GM19438 (cell line): Measurements from ENCODE around the gene JUNB.
"Not testable (repeated sequence)": the region's sequence is repeated elsewhere in the genome, so short reads cannot be mapped to it uniquely, and the experiment has no call there.

ENCODE experiments used
- ATAC-seq: cut with Tn5 transposase; IDR thresholded peaks from one replicate; pipeline ENCODE4 v1.9.1; 2021; ENCODE audit warnings: low read depth; ENCODE audit not compliant: unreplicated experiment

Gene JUNB

DNA sequence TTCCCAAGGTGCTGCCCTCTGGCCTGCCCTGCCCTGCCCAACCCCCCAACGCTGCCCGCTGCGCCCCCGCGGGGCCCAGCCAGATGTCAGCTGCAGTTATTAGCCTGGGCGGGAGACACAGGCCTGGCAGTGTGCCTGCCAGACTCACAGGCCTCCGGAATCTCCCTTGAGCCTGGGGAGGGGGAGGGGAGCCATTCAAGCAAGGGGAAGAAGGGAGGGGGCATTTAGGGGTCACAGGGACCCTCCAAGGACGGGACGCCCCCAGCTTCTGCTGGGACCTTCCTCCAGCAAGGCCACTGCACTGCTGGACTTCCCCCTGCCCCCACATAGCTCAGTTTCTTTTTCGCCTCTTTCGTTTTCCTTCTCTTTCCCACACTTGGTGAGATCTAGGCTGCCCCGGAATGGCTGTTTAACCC lies 2.6 kb upstream of the JUNB start:
- ATAC-seq = no peak

DNA sequence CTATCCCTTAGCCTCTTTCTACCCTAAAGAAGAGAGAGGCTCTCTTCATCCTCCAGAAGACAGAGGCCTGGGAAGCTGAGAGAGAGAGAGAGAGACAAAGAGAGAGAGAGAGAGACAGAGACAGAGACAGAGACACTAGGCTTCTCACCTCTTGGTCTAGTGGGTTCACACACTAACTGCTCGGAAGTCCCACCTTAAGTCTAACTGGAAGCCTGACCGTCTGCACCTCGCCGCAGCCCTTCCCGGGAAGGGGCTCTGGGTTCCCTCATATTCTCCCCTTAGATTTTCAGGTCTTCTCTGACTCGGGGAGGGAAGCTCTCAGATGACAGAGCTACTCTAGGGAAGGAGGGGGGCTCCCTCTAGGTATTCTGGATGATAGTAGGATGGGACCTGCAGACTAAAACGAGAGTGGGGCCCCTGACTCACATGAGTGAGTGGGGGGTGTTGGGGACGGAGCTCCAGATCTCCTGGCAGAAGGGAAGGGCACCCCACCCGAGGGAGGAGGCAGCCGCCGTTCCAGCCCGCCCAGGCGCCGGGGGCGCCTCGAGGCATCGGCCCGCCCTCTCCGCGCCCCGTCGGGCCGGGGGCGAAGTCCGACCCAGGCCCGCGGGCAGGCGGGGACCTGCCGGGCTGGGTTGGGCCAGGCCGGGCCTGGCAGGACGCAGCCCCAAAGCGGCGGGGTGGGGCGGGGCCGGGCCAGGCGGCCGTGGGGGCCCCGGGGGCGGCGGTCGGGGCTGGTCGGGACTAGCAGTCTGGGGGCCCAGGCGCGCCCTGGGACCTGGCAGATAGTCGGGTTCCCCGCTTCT lies 2.0 kb upstream of the JUNB start:
- ATAC-seq = no peak

DNA sequence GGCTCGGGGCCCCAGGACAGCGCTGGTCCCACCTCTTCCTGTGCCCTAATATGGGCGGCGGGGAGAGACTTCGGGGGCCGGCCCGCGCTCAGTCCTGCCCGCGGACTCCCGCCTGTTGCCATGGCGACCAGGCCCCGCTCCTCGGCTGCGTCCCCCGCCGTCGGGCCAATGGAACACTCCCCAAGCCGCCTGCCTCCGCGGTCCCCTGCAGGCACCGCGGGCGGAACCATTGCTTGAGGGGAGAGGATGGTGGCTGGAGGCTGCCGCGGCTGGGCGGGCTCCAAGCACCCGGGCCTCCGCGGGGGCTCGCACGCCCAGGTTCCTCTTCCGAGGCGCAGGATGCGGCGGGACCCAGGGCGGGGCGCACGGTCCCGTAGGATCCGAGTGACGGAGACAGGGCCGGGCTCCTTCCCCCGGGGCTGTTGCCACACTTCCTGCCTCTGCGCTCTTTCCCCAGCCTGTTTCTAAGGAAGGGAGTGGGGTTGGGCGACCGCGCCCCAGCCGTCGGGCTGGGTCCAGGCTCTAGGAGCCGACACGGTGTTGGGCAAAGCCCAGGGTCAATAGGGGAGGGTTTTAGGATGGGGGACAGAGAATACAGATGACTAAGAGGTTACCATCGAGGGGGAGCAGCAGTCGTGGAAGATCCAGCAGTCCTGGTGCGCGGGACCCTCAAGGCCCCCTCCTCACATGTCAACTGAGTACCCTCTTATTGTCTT lies 1.2 kb upstream of the JUNB start:
- peak; percentile 35 for ATAC-seq

DNA sequence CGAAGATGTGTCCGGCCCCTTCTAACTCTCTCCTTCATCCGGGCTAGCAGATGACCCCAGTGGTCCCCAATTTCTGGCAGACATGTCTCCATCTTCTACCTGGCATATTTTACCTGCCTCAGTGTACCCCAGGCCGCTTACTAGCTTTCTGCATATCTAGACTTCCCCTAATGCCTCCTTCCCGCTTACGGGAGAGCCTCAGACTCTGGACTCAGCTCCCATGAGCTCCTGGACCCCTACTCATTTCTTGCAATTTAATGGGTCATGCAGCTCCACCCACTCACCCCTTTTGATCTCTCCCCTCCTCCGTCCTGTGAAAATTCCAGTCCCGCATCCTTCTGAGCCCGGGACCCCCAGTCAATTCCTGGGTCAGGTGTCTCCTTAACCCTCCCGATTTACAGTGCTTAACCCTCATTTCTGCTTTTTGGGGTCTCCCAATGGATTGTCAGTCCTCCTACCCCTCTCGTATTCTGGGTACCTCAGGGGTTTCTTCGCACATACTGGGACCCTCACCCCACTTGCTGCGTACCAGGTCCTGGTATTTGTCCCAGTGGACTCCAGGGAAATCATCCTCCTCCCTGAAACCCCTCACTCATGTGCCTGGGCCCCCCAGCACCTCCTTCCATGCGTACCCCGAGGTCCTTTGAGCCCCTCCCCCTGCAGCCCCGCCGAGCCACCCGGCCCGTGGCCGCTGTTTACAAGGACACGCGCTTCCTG lies 500 bp upstream of the JUNB start:
- ATAC-seq = no peak

DNA sequence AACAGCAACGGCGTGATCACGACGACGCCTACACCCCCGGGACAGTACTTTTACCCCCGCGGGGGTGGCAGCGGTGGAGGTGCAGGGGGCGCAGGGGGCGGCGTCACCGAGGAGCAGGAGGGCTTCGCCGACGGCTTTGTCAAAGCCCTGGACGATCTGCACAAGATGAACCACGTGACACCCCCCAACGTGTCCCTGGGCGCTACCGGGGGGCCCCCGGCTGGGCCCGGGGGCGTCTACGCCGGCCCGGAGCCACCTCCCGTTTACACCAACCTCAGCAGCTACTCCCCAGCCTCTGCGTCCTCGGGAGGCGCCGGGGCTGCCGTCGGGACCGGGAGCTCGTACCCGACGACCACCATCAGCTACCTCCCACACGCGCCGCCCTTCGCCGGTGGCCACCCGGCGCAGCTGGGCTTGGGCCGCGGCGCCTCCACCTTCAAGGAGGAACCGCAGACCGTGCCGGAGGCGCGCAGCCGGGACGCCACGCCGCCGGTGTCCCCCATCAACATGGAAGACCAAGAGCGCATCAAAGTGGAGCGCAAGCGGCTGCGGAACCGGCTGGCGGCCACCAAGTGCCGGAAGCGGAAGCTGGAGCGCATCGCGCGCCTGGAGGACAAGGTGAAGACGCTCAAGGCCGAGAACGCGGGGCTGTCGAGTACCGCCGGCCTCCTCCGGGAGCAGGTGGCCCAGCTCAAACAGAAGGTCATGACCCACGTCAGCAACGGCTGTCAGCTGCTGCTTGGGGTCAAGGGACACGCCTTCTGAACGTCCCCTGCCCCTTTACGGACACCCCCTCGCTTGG lies 966 bp downstream of the JUNB start:
- no peak for ATAC-seq

DNA sequence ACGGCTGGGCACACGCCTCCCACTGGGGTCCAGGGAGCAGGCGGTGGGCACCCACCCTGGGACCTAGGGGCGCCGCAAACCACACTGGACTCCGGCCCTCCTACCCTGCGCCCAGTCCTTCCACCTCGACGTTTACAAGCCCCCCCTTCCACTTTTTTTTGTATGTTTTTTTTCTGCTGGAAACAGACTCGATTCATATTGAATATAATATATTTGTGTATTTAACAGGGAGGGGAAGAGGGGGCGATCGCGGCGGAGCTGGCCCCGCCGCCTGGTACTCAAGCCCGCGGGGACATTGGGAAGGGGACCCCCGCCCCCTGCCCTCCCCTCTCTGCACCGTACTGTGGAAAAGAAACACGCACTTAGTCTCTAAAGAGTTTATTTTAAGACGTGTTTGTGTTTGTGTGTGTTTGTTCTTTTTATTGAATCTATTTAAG lies 1.6 kb downstream of the JUNB start:
- ATAC-seq = no peak

DNA sequence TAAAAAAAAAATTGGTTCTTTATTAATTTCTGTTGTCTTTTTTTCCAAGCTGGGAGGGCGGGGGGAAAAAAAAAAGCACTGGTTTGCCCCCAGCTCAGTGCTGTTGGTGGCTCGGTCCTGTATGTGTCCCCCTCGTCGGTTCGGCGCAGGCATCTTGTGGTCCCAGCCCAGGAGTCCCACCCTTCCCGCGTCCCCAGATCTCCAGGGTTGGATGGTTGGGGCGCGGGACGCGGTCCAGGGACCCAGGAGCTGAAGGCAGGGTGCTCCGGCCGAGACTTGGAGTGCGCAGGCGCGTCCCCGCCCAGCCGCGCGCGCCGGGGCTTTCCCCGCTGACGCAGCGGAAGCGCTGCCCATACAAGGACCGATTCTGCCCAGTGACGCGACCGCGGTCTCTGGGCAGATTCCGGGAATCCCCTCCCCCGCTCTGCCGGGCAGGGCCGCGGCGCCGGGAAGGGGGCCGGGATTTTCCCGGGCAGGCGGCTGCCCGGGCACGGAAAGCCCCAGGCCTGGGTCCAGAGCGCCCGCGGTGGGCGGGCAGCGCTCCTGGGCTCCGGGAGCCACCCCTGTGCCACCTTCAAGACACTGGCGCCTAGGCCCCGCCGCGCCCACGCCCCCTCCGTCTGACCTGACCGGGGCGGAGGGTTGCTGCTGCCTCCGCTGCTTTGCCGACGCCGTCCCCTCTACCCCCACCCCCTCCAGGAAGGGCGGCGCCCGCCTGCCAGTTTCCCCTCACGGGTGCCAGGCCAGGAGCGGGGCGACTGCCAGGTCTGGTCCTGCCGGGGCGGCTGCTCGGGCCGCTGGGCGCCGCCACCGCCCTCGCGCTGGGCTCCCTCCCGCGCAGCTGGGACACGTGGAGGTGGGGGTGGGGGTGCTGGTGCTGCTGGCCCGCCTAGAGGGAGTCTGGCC lies 2.3 kb downstream of the JUNB start:
- ATAC-seq = peak; percentile 7

DNA sequence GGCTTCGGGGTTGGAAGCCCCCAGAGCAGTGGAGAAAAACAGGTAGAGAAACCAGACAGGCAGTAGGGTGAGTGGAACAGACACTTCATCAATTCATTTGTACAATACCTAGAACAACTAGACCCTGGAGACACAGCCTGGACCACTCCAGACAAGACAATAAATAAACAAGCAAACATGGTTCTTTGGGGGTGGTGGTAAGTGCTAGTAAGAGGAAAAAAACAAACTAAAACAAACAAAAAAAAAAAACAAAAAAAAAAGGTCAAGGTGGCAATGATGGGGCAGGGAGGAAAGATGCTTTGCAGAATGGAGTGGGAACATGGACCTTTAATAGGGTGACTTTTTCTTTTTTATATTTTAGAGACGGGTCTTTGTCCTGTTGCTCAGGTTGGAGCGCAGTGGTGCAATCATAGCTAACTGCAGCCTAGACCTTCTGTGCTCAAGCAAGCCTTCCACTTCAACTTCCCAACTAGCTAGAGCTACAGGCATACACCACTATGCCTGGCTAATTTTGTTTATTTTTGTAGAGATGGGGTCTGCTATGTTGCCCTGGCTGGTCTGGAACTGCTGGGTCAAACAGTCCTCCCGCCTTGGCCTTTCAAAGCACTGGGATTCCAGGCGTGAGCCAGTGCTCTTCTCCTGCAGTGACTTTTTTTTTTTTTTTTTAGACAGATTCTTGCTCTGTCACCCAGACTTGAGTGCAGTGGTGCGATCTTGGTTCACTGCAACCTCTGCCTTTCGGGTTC lies 3.1 kb downstream of the JUNB start:
- no peak for ATAC-seq

DNA sequence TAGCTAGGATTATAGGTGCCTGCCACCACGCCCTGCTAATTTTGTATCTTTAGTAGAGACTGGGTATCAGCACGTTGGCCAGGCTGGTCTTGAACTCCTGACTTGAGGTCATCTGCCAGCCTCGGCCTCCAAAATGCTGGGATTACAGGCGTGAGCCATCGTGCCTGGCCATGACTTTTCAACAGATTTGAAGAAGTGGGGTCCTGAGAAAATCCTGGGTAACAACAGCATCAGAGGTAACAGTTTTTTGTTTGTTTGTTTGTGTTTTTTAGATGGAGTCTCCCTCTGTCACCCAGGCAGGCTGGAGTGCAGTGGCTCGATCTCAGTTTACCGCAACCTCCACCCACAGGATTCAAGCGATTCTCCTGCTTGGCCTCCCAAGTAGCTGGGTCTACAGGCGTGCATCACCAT lies 3.7 kb downstream of the JUNB start:
- no peak for ATAC-seq

DNA sequence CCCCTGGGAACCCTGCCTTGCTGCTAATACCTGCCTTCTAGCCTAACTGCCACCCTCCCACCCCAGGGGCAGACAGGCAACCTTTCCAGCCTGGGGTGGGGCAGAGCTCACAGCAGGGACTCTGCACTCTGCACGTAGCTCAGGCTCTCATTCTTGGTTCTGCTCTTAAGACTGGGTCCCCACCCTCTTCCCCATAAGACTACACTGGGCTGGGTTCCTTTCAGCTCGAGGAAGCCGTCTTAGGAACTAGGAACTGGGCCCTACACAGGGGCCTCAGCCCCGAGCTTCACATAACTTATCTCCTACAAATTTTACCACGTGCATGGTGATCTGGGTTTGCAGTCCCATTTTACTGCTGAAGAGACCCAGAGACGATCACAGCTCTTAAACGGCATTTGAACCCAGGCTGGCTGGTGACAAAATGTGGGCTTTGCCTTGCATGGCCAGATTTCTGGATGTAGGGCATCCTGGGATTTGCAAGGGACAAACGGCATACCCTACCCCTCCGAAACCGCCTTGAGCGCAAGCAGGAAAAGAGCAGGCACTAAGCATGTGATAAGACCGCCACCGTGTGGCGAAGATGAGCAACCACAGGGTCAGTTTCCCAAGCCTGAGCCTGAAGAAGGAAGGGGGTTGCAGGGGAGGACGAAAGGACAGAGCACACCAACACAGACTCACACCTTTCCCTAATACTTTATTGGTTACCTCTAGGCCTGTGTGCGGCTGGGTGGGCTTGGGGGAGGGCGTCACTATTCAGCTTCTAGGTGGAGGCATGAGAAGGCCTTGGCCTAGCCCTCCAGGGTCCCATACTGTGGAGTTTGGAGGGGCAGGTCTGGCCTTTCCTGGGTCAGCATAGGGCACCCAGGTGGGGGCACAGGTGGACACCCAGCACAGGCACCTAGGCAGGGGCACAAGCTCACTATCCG lies 5.1 kb downstream of the JUNB start:
- ATAC-seq = no peak

DNA sequence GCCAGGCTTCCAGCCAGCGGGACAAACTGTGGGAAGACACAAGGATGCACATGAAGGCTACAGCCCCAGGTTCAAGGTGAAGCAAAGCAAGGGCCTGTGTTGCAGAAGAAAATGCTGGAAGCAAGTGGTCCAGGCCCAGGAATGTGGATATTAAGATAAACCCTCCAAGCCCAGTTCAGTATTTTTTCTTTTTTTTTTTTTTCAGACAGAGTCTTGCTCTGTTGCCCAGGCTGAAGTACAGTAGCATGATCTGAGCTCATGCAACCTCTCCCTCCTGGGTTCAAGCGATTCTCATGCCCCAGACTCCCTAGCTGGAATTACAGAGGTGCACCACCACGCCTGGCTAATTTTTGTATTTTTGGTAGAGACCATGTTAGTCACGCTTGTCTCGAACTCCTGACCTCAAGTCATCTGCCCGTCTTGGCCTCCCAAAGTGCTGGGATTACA lies 5.9 kb downstream of the JUNB start:
- no peak for ATAC-seq

DNA sequence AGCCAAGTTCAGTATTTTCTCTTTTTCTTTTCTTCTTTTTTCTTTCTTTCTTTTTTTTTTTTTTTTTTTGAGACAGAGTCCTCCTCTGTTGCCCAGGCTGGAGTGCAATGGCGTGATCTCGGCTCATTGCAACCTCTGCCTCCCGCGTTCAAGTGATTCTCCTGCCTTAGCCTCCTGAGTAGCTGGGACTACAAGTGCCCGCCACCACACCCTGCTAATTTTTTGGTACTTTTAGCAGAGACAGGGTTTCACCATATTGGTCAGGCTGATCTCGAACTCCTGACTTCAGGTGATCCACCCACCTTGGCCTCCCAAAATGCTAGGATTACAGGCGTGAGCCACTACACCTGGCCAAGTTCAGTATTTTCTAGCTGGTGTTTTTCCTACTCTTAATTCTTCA lies 6.3 kb downstream of the JUNB start:
- not testable (repeated sequence) for ATAC-seq

DNA sequence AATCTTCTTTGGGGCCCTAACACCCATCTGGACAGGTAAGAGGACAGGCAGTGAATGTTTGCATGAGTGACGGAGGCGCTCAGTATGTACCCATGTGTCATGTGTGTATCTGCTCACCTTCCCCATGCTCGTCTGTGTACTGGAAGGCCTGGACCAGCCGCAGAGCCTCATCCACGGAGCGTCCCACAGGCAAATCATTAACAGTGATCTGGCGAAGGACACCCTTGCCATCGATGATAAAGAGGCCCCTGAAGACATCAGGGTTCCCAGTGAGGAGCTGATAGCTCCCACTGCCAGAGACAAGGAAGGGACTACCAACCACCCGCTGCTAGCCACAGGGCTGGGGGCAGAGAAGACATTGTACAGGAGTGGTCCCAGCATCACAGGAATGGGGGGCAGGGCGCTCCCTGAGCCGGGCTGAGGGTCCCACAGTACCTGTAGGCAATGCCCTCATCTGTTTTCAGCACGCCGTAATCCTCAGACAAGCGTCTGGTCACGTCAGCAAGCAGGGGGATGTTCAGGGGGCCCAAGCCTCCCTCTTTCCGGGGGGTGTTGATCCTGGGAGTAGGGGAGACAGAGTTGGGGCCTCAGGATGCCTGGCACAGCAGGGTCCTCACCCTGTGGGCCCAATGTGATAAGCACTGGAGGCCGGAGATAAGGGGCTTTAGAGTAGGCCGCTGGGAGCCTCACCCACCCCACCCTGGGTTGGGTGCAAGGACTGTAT lies 8.6 kb downstream of the JUNB start:
- ATAC-seq = no peak

DNA sequence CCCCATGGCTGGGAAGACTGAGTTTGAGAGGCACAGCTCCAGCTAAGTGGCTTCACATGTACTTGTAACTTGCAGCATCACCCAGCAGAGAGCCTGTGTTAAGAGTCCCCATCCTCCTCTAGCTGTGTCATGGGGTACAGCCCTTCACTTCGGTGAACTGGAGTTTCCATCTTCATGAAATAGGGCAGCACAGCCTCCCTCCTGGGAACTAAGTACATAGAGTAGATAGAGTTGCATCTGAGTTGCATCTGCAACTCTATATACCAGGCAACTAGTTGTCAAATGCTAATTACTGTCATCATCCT lies 9.1 kb downstream of the JUNB start:
- ATAC-seq = no peak

DNA sequence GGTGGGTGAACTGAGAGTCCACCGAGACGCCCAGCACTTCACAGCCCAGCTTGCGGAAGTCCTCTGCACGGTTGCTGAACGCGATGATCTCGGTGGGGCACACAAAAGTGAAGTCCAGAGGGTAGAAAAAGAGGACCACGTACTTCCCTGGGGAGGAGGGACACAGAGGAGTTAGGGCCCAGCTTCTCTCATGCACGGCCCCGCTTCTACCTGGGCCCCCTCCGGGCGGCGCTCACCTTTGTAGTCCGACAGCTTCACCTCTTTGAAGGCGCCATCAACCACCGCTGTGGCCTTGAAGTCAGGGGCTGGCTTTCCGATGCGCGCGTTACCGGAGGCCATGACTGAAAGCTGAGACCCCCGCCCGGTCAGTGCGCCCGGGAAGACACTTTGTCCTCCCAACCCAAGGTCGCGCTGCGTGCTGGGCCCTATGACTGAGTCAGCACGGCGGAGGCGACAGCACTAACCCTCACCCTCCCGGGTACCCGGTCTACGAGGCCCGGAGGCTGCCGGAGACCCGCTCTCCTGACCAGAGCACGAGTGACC lies 9.7 kb downstream of the JUNB start:
- no peak for ATAC-seq

DNA sequence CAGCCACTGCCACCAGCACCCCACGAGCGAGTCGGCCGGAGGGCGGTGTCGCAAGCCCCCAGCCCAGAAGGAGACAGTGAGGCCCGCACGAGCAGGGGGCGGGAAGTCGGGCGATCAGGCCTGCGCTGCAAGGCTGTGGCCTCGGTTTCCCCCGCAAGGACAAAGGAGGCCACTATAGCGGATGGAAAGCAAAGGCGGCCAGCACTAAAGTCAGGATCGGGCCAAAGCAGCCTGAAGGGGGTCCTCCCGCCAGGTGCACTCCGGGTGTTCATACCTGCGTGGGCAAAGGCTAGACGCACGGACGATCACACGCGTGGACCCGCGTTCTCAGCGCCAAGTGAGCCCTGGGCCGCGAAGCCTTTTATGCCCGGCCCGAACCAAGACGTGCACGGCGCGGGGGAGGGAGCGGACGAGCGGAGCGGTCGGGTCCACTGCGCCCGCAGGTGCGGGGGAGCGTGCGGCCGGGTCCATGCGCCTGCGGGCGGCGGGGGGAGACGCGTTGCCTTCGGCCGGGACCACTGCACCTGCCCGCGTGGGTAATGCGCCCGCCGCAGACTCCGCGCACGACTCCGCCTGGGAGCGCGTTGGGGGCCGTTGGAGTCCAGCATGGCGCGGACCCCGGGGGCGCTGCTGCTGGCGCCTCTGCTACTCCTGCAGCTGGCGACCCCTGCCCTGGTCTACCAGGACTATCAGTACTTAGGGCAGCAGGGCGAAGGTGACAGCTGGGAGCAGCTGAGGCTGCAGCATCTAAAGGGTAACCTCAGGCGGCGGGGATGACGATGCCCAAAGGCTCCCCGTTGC lies 10.4 kb downstream of the JUNB start, which contains the start of the genes PRDX2 and THSD8:
Gene PRDX2 (minus strand): TSS at position 335 of the 801 bp plus-strand sequence. CDS start 539 bp downstream, outside the sequence.
Gene THSD8 (plus strand): TSS at position 604 of the 801 bp plus-strand sequence. CDS start 3 bp downstream, at position 607.
- no peak for ATAC-seq
